IMR-90 (cell line): Measurements from ENCODE around the gene PPY. TPM values are rescaled to one million over a fixed set of nuclear protein-coding genes. Genes with fewer than 3 reads are reported as not detected.

Source experiments
- ATAC-seq: fragments of 200-7000 bp; cut with Tn5 transposase; 2 replicates; pipeline ENCODE4 v1.9.1; 2020; ENCODE audit warnings: low read depth, mild to moderate bottlenecking, moderate library complexity
- BruUV-seq: library from RNA; stranded (reverse); fragments of 400-500 nt; replicated peaks from 2 replicates; lab custom pipeline; 2021; lab: Mats Ljungman, UMichigan
- CTCF ChIA-PET: fragments of 300-600 bp; formaldehyde crosslinking; extraction: SDS; loops from one replicate; lab custom pipeline; 2021; ENCODE audit warnings: antibody characterized with exemption; lab: Yijun Ruan, JAX
- POLR2A ChIA-PET: fragments of 300-600 bp; sonication (Branson Sonifier 250); formaldehyde crosslinking; loops from one replicate; lab custom pipeline; 2022; ENCODE audit warnings: antibody characterized with exemption; ENCODE audit not compliant: unreplicated experiment; lab: Charles Lee
- DNase-seq: peaks from one replicate; pipeline ENCODE4 v3.0.0; 2013
- H2AFZ ChIP-seq: replicated peaks from 2 replicates; pipeline ENCODE3; 2013; ENCODE audit warnings: low read length, mild to moderate bottlenecking; ENCODE audit not compliant: poor library complexity
- H2AK5ac ChIP-seq: 2 replicates; pipeline ENCODE4 v1.6.1; 2013; ENCODE audit warnings: low read depth, low read length, inconsistent platforms
- H2AK9ac ChIP-seq: replicated peaks from 2 replicates; pipeline ENCODE3; 2013; ENCODE audit warnings: mild to moderate bottlenecking, low read depth, low read length, moderate library complexity; ENCODE audit not compliant: poor library complexity
- H2BK120ac ChIP-seq: 2 replicates; pipeline ENCODE4 v1.6.1; 2013; ENCODE audit warnings: low read depth, low read length, inconsistent platforms
- H2BK15ac ChIP-seq: 3 replicates; pipeline ENCODE4 v1.6.1; 2013; ENCODE audit warnings: low read depth, low read length, inconsistent platforms
- H2BK20ac ChIP-seq: 2 replicates; pipeline ENCODE4 v1.6.1; 2013; ENCODE audit warnings: low read depth, mild to moderate bottlenecking, inconsistent platforms, low read length, moderate library complexity
- H2BK5ac ChIP-seq: 2 replicates; pipeline ENCODE4 v1.6.1; 2013; ENCODE audit warnings: mild to moderate bottlenecking, low read depth, low read length, inconsistent platforms; ENCODE audit not compliant: poor library complexity, severe bottlenecking
- H3K14ac ChIP-seq: replicated peaks from 2 replicates; pipeline ENCODE4 v1.6.1; 2013; ENCODE audit warnings: low read depth, low read length, inconsistent platforms
- H3K18ac ChIP-seq: 2 replicates; pipeline ENCODE4 v1.6.1; 2013; ENCODE audit warnings: low read depth, low read length, control low read depth
- H3K23ac ChIP-seq: 2 replicates; pipeline ENCODE4 v1.6.1; 2013; ENCODE audit warnings: low read depth, low read length, inconsistent platforms
- H3K27ac ChIP-seq: 2 replicates; pipeline ENCODE4 v1.5.1; 2013; ENCODE audit warnings: mild to moderate bottlenecking, control low read depth, low read length; ENCODE audit not compliant: insufficient read depth
- H3K27me3 ChIP-seq: 2 replicates; pipeline ENCODE4 v1.6.1; 2013; ENCODE audit warnings: low read length; ENCODE audit not compliant: control insufficient read depth, insufficient read depth
- H3K36me3 ChIP-seq: 2 replicates; pipeline ENCODE4 v1.6.1; 2013; ENCODE audit warnings: low read length, mixed read lengths; ENCODE audit not compliant: control insufficient read depth, insufficient read depth
- H3K4ac ChIP-seq: 2 replicates; pipeline ENCODE4 v1.6.1; 2013; ENCODE audit warnings: low read depth, low read length, inconsistent platforms
- H3K4me1 ChIP-seq: 2 replicates; pipeline ENCODE4 v1.6.1; 2013; ENCODE audit warnings: low read length, mixed read lengths; ENCODE audit not compliant: control insufficient read depth, insufficient read depth
- H3K4me2 ChIP-seq: 2 replicates; pipeline ENCODE4 v1.6.1; 2013; ENCODE audit warnings: low read depth, mild to moderate bottlenecking, control low read depth, low read length, moderate library complexity
- H3K4me3 ChIP-seq: 2 replicates; pipeline ENCODE4 v1.5.1; 2013; ENCODE audit warnings: low read depth, mild to moderate bottlenecking, control low read depth, low read length, moderate library complexity; ENCODE audit not compliant: insufficient read depth
- H3K56ac ChIP-seq: 2 replicates; pipeline ENCODE4 v1.6.1; 2013; ENCODE audit warnings: low read length, inconsistent platforms; ENCODE audit not compliant: insufficient read depth; ENCODE audit errors: extremely low read depth
- H3K79me1 ChIP-seq, 2 experiments: 2 replicates each; pipeline ENCODE4 v1.6.1; 2013; ENCODE audit warnings: low read length in 2 of 2, inconsistent platforms in 1 of 2, low read depth in 1 of 2
- H3K9ac ChIP-seq: 2 replicates; pipeline ENCODE4 v1.6.1; 2013; ENCODE audit warnings: low read depth, low read length, control low read depth
- H3K9me1 ChIP-seq: 2 replicates; pipeline ENCODE4 v1.6.1; 2013; ENCODE audit warnings: low read length, inconsistent platforms; ENCODE audit not compliant: insufficient read depth
- H3K9me3 ChIP-seq: 2 replicates; pipeline ENCODE4 v1.6.1; 2013; ENCODE audit warnings: low read length; ENCODE audit not compliant: control insufficient read depth, insufficient read depth
- H4K20me1 ChIP-seq: 2 replicates; pipeline ENCODE4 v1.6.1; 2013; ENCODE audit warnings: low read length, inconsistent platforms; ENCODE audit not compliant: insufficient read depth
- H4K5ac ChIP-seq: 2 replicates; pipeline ENCODE4 v1.6.1; 2013; ENCODE audit warnings: mild to moderate bottlenecking, low read depth, low read length, control low read depth
- H4K8ac ChIP-seq, 2 experiments: 2 replicates each; pipeline ENCODE4 v1.6.1; 2013; ENCODE audit warnings: low read depth in 2 of 2, low read length in 2 of 2, control low read depth in 1 of 2, inconsistent platforms in 1 of 2
- H4K91ac ChIP-seq: 2 replicates; pipeline ENCODE4 v1.6.1; 2013; ENCODE audit warnings: low read depth, low read length, inconsistent platforms; ENCODE audit not compliant: insufficient read depth
- BHLHE40 ChIP-seq: fragments of 150-350 bp; IDR thresholded peaks from 2 replicates; pipeline ENCODE4 v1.6.1; 2016; ENCODE audit warnings: mild to moderate bottlenecking, low read depth, low read length
- CEBPB ChIP-seq: IDR thresholded peaks from 2 replicates; pipeline ENCODE4 v1.6.1; 2012; ENCODE audit warnings: low read depth, low read length, improper control_type of control experiment
- CHD1 ChIP-seq: IDR thresholded peaks from 2 replicates; pipeline ENCODE4 v1.6.1; 2012; ENCODE audit warnings: low read depth, low read length, improper control_type of control experiment
- FOS ChIP-seq: fragments of 150-350 bp; IDR thresholded peaks from 2 replicates; pipeline ENCODE4 v1.6.1; 2016; ENCODE audit warnings: low read depth, low read length
- MAFK ChIP-seq: IDR thresholded peaks from 2 replicates; pipeline ENCODE4 v1.6.1; 2012; ENCODE audit warnings: low read depth, low read length, improper control_type of control experiment
- MAZ ChIP-seq: IDR thresholded peaks from 2 replicates; pipeline ENCODE4 v1.6.1; 2012; ENCODE audit warnings: low read depth, mild to moderate bottlenecking, low read length, improper control_type of control experiment, moderate library complexity, borderline replicate concordance
- MXI1 ChIP-seq: IDR thresholded peaks from 2 replicates; pipeline ENCODE4 v1.6.1; 2012; ENCODE audit warnings: low read depth, mild to moderate bottlenecking, low read length, moderate library complexity, borderline replicate concordance
- NFE2L2 ChIP-seq: fragments of 150-350 bp; IDR thresholded peaks from 2 replicates; pipeline ENCODE4 v1.6.1; 2016; ENCODE audit warnings: low read depth, mild to moderate bottlenecking, low read length
- POLR2A ChIP-seq: IDR thresholded peaks from 2 replicates; pipeline ENCODE4 v1.6.1; 2012; ENCODE audit warnings: mild to moderate bottlenecking, low read depth, low read length
- RAD21 ChIP-seq: IDR thresholded peaks from 2 replicates; pipeline ENCODE4 v1.6.1; 2012; ENCODE audit warnings: low read length, improper control_type of control experiment
- RCOR1 ChIP-seq: IDR thresholded peaks from 2 replicates; pipeline ENCODE4 v1.6.1; 2012; ENCODE audit warnings: mild to moderate bottlenecking, low read length, improper control_type of control experiment; ENCODE audit not compliant: insufficient replicate concordance
- RFX5 ChIP-seq: IDR thresholded peaks from 2 replicates; pipeline ENCODE4 v1.8.0; 2012; ENCODE audit warnings: low read depth, mild to moderate bottlenecking, low read length, moderate library complexity
- SMC3 ChIP-seq: fragments of 150-350 bp; IDR thresholded peaks from 2 replicates; pipeline ENCODE4 v1.6.1; 2016; ENCODE audit warnings: low read depth, mild to moderate bottlenecking, antibody characterized with exemption, low read length, moderate library complexity
- USF2 ChIP-seq: fragments of 150-350 bp; IDR thresholded peaks from 2 replicates; pipeline ENCODE4 v1.6.1; 2017; ENCODE audit warnings: mild to moderate bottlenecking, antibody characterized with exemption, low read length, low read depth
- WGBS, 2 experiments: methylation state at CpG; one replicate each; pipeline versions ENCODE4 v1.1.5 to v1.1.7; 2013; ENCODE audit warnings: missing lambda C conversion rate in 2 of 2; ENCODE audit not compliant: insufficient read length in 1 of 2; ENCODE audit errors: extremely low coverage in 2 of 2; 5-methylcytosine and 5-hydroxymethylcytosine counted together
- dilution Hi-C: fragments of 300-500 bp; cut with HindIII; formaldehyde crosslinking; loops from one replicate; pipeline ENCODE4 v1.14.3; 2018; ENCODE audit warnings: low sequenced_read_pairs; ENCODE audit not compliant: unreplicated experiment
- in situ Hi-C: fragments of 300-500 bp; cut with MboI; formaldehyde crosslinking; loops from 3 replicates; pipeline ENCODE4 v1.14.3; 2019; ENCODE audit warnings: low sequenced_read_pairs, inconsistent platforms, mixed read lengths
- intact Hi-C: fragments of 100-400 bp; cut with micrococcal nuclease; formaldehyde crosslinking; loops from 2 replicates; pipeline ENCODE4 v1.10.0; 2022
- polyA plus RNA-seq, 3 experiments: library from polyadenylated mRNA; depleted of rRNA; stranded (reverse); fragments of >200 nt; gene quantifications; 2 replicates each; pipeline ENCODE4 v1.2.3, GENCODE V29; 2012; ENCODE audit warnings: low replicate concordance in 1 of 3
- total RNA-seq: library from RNA; depleted of rRNA; stranded (reverse); fragments of >200 nt; gene quantifications from 2 replicates; pipeline ENCODE4 v1.2.3, GENCODE V29; 2012
- TF ChIP-seq, protein P1 (sequence below): fragments of 150-350 bp; IDR thresholded peaks from 2 replicates; pipeline ENCODE4 v1.6.1; 2016; ENCODE audit warnings: low read depth, mild to moderate bottlenecking, low read length, moderate library complexity, borderline replicate concordance
- TF ChIP-seq, protein P2 (sequence below): conservative IDR thresholded peaks from 2 replicates; pipeline ENCODE4 v1.5.1; 2012; ENCODE audit warnings: mild to moderate bottlenecking, low read depth, low read length, improper control_type of control experiment

PPY gene
- total and polyA plus RNA-seq, 2 of the 4 experiments (the other 2 are of a cell fraction), result not detected

DNA sequence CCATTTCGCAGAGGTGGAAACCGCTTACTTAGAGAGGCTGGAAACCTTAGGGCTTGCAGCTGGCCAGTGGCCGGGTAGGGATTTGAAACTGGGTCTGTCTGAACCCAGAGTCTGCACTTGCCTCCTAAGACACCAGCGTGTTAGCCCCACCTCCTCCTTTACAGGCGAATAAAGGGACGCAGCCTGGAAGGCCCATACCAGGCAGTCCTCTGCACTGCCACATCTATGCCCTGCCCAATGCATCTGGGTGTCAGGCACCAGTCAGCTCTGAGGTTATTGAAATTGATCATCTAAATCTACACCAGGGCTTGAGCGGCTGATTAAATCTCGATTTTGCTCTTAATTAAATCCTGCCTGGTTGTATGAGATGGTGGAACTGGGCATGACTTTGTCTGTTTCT, 42.2 kb upstream of the PPY start:
- H3K18ac ChIP-seq, result no peak overlapping the region
- H4K8ac ChIP-seq, result no peak overlapping the region
- TF ChIP-seq, protein P1, sequence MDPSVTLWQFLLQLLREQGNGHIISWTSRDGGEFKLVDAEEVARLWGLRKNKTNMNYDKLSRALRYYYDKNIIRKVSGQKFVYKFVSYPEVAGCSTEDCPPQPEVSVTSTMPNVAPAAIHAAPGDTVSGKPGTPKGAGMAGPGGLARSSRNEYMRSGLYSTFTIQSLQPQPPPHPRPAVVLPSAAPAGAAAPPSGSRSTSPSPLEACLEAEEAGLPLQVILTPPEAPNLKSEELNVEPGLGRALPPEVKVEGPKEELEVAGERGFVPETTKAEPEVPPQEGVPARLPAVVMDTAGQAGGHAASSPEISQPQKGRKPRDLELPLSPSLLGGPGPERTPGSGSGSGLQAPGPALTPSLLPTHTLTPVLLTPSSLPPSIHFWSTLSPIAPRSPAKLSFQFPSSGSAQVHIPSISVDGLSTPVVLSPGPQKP, result no peak
- no peak for TF ChIP-seq NFE2L2
- TF ChIP-seq SMC3, result no peak
- no peak for TF ChIP-seq BHLHE40
- TF ChIP-seq RAD21, result no peak
- TF ChIP-seq MXI1, result no peak
- no peak for TF ChIP-seq CHD1
- TF ChIP-seq, protein P2, sequence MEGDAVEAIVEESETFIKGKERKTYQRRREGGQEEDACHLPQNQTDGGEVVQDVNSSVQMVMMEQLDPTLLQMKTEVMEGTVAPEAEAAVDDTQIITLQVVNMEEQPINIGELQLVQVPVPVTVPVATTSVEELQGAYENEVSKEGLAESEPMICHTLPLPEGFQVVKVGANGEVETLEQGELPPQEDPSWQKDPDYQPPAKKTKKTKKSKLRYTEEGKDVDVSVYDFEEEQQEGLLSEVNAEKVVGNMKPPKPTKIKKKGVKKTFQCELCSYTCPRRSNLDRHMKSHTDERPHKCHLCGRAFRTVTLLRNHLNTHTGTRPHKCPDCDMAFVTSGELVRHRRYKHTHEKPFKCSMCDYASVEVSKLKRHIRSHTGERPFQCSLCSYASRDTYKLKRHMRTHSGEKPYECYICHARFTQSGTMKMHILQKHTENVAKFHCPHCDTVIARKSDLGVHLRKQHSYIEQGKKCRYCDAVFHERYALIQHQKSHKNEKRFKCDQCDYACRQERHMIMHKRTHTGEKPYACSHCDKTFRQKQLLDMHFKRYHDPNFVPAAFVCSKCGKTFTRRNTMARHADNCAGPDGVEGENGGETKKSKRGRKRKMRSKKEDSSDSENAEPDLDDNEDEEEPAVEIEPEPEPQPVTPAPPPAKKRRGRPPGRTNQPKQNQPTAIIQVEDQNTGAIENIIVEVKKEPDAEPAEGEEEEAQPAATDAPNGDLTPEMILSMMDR, result no peak
- TF ChIP-seq MAZ, result no peak
- TF ChIP-seq USF2, result no peak
- TF ChIP-seq POLR2A, result no peak
- no peak for TF ChIP-seq RCOR1
- TF ChIP-seq MAFK, result no peak
- TF ChIP-seq RFX5, result no peak
- TF ChIP-seq CEBPB, result no peak
- TF ChIP-seq FOS, result no peak
- no peak overlapping the region for H4K5ac ChIP-seq
- H3K9me3 ChIP-seq, result no peaks in the 10 kb centered on the region
- no TSS peak for BruUV-seq
- H4K91ac ChIP-seq, result no peak overlapping the region
- H3K4me2 ChIP-seq, result no peak overlapping the region; the same call in 1 of the 2 replicates
- H3K4ac ChIP-seq, result no peak overlapping the region
- no peak overlapping the region for H2BK20ac ChIP-seq
- no peak overlapping the region for H3K14ac ChIP-seq
- dilution Hi-C loops (no loop called here), intact Hi-C loops (no loop called here), in situ Hi-C loops (no loop called here)
- CTCF ChIA-PET, result no interaction called here
- peaks cover 2% of the 10 kb centered on the region; the same call in 1 of the 2 replicates for H3K4me1 ChIP-seq
- WGBS, 2 experiments, result no CpG with 5 or more reads among the region's 8 CpGs
- no peaks in the 10 kb centered on the region for H3K9me1 ChIP-seq
- no peak overlapping the region for H3K56ac ChIP-seq
- no peak overlapping the region for H2BK120ac ChIP-seq
- H3K23ac ChIP-seq, result no peak overlapping the region
- H3K4me3 ChIP-seq, result no peak overlapping the region
- POLR2A ChIA-PET, result no interaction called here
- H3K36me3 ChIP-seq, result no peaks in the 10 kb centered on the region
- peaks cover 71% of the 10 kb centered on the region for H3K27me3 ChIP-seq
- H3K9ac ChIP-seq, result no peak overlapping the region
- peak; percentile 14; the same call in 1 of the 2 replicates for ATAC-seq
- no peak overlapping the region for H2BK5ac ChIP-seq
- no peak overlapping the region for H2BK15ac ChIP-seq
- H4K20me1 ChIP-seq, result no peaks in the 10 kb centered on the region
- DNase-seq, result no peak
- no peaks in the 10 kb centered on the region for H3K79me1 ChIP-seq
- peak overlapping the region; percentile 62 for H2AFZ ChIP-seq
- H2AK9ac ChIP-seq, result no peak overlapping the region
- no peak overlapping the region for H2AK5ac ChIP-seq
- no peak overlapping the region for H3K27ac ChIP-seq
